Endothelial cell of umbilical vein (primary cell): ENCODE measurements around the gene IQGAP2.

Source experiments
- EZH2 ChIP-seq: IDR thresholded peaks from 2 replicates; pipeline ENCODE4 v1.6.1; 2012; ENCODE audit warnings: borderline replicate concordance, low read depth, mild to moderate bottlenecking, moderate library complexity, low read length, inconsistent platforms; ENCODE audit not compliant: severe bottlenecking
- FOS ChIP-seq: IDR thresholded peaks from 2 replicates; pipeline ENCODE4 v1.6.1; 2011; ENCODE audit warnings: mild to moderate bottlenecking, low read length, moderate library complexity, borderline replicate concordance; ENCODE audit not compliant: insufficient read depth
- JUN ChIP-seq: IDR thresholded peaks from 2 replicates; pipeline ENCODE4 v1.6.1; 2011; ENCODE audit warnings: borderline replicate concordance, low read depth; ENCODE audit not compliant: insufficient read length, insufficient read depth
- MAX ChIP-seq: IDR thresholded peaks from 2 replicates; pipeline ENCODE4 v1.6.1; 2011; ENCODE audit not compliant: insufficient read depth, insufficient read length
- MYC ChIP-seq: IDR thresholded peaks from one replicate; pipeline ENCODE4 v1.6.1; 2011; ENCODE audit warnings: mild to moderate bottlenecking, low read depth, low read length
- POLR2A ChIP-seq: IDR thresholded peaks from 2 replicates; pipeline ENCODE4 v1.6.1; 2012; ENCODE audit warnings: low read depth, mild to moderate bottlenecking, control low read depth, low read length
- POLR2AphosphoS5 ChIP-seq: IDR thresholded peaks from 2 replicates; pipeline ENCODE4 v1.6.1; 2012; ENCODE audit warnings: low read depth, mild to moderate bottlenecking, control low read depth, low read length, moderate library complexity; ENCODE audit not compliant: insufficient read depth
- TF ChIP-seq, protein P1 (sequence below), 2 donors: IDR thresholded peaks; 1 replicate in 1 of 2; 2 replicates in 1 of 2; pipeline ENCODE4 v1.5.1; 2011; ENCODE audit warnings: low read length in 2 of 2, mild to moderate bottlenecking in 2 of 2, moderate library complexity in 2 of 2, control low read depth in 1 of 2, inconsistent platforms in 1 of 2, low read depth in 1 of 2; ENCODE audit not compliant: insufficient read depth in 1 of 2; ENCODE audit errors: extremely low read depth in 1 of 2

- TF ChIP-seq, protein P1, sequence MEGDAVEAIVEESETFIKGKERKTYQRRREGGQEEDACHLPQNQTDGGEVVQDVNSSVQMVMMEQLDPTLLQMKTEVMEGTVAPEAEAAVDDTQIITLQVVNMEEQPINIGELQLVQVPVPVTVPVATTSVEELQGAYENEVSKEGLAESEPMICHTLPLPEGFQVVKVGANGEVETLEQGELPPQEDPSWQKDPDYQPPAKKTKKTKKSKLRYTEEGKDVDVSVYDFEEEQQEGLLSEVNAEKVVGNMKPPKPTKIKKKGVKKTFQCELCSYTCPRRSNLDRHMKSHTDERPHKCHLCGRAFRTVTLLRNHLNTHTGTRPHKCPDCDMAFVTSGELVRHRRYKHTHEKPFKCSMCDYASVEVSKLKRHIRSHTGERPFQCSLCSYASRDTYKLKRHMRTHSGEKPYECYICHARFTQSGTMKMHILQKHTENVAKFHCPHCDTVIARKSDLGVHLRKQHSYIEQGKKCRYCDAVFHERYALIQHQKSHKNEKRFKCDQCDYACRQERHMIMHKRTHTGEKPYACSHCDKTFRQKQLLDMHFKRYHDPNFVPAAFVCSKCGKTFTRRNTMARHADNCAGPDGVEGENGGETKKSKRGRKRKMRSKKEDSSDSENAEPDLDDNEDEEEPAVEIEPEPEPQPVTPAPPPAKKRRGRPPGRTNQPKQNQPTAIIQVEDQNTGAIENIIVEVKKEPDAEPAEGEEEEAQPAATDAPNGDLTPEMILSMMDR (IDR thresholded peaks at IDR 0.05; ENCODE audit: extremely low read depth in 1 of 2, insufficient read depth in 1 of 2, low read depth in 1 of 2, low read length in 2 of 2): no peak
- TF ChIP-seq POLR2A (no peak), FOS (no peak), EZH2 (no peak), POLR2AphosphoS5 (no peak), MAX (no peak), JUN (no peak), MYC (no peak)
These were observed 39.5 kb upstream of the IQGAP2 start for GRCh38 chr5:76363352-76364225.
